SK-N-SH (cell line): ENCODE measurements around the gene INPP5A. TPM values are rescaled to one million over a fixed set of nuclear protein-coding genes. Genes with fewer than 3 reads are reported as not detected.
"Not testable (repeated sequence)": the region's sequence is repeated elsewhere in the genome, so short reads cannot be mapped to it uniquely, and the experiment has no call there.

Source experiments
- CTCF ChIA-PET: fragments of 300-600, 350-600 bp; formaldehyde crosslinking; extraction: SDS; loops from one replicate; lab custom pipeline; 2021; lab: Yijun Ruan, JAX
- POLR2A ChIA-PET: fragments of 350-600 bp; sonication (Branson Sonifier 250); formaldehyde crosslinking; extraction: SDS; loops from one replicate; lab custom pipeline; 2020; ENCODE audit warnings: antibody characterized with exemption, inconsistent platforms; lab: Yijun Ruan, JAX
- DNase-seq: peaks from one replicate; pipeline ENCODE4 v3.0.0; 2012
- H2AFZ ChIP-seq: fragments of 200-600 bp; sonication (generic); 2 replicates; pipeline ENCODE4 v1.8.1; 2016; ENCODE audit warnings: antibody characterized with exemption, mild to moderate bottlenecking, low read depth
- H3F3A ChIP-seq: fragments of 200-600 bp; sonication (generic); replicated peaks from 2 replicates; pipeline ENCODE3; 2016; ENCODE audit warnings: antibody characterized with exemption, mild to moderate bottlenecking; ENCODE audit not compliant: insufficient read depth
- H3K27ac ChIP-seq, 2 experiments: fragments of 200-500 bp in 1 of 2; fragments of 200-600 bp in 1 of 2; sonication (Bioruptor generic) in 1 of 2; sonication (generic), shearing (Covaris generic) in 1 of 2; 2 replicates each; pipeline versions ENCODE4 v1.5.1 to v1.6.1; 2014 to 2016; ENCODE audit warnings: low read depth in 2 of 2, inconsistent platforms in 1 of 2, low read length in 1 of 2, mild to moderate bottlenecking in 1 of 2, mixed read lengths in 1 of 2
- H3K27me3 ChIP-seq: fragments of 200-600 bp; sonication (generic), shearing (Covaris generic); 2 replicates; pipeline ENCODE4 v1.6.1; 2016; ENCODE audit warnings: mixed run types; ENCODE audit not compliant: insufficient read depth
- H3K36me3 ChIP-seq, 2 experiments: fragments of 200-500 bp in 1 of 2; fragments of 200-600 bp in 1 of 2; sonication (Bioruptor generic) in 1 of 2; sonication (generic) in 1 of 2; replicated peaks in 1 of 2; 2 replicates each; pipeline versions ENCODE3 to v1.5.1; 2014 to 2016; ENCODE audit warnings: low read length in 1 of 2, mild to moderate bottlenecking in 1 of 2; ENCODE audit not compliant: insufficient read depth in 2 of 2, control insufficient read depth in 1 of 2
- H3K4me1 ChIP-seq, 2 experiments: fragments of 200-500 bp in 1 of 2; fragments of 200-600 bp in 1 of 2; sonication (Bioruptor generic) in 1 of 2; sonication (generic), shearing (Covaris generic) in 1 of 2; 2 replicates each; pipeline versions ENCODE4 v1.5.1 to v1.6.1; 2014 to 2016; ENCODE audit warnings: low read depth in 1 of 2, low read length in 1 of 2, mixed run types in 1 of 2; ENCODE audit not compliant: insufficient read depth in 2 of 2, control insufficient read depth in 1 of 2
- H3K4me2 ChIP-seq: fragments of 200-600 bp; sonication (generic), shearing (Covaris generic); 2 replicates; pipeline ENCODE4 v1.6.1; 2017; ENCODE audit warnings: mixed run types
- H3K4me3 ChIP-seq, 2 experiments: fragments of 200-500 bp in 1 of 2; fragments of 200-600 bp in 1 of 2; sonication (Bioruptor generic) in 1 of 2; sonication (generic), shearing (Covaris generic) in 1 of 2; 2 replicates each; pipeline versions ENCODE4 v1.5.1 to v1.8.1; 2014 to 2016; ENCODE audit warnings: low read depth in 2 of 2, inconsistent platforms in 1 of 2, low read length in 1 of 2, mild to moderate bottlenecking in 1 of 2, mixed read lengths in 1 of 2, moderate library complexity in 1 of 2
- H3K79me2 ChIP-seq: fragments of 200-600 bp; sonication (generic); 2 replicates; pipeline ENCODE4 v1.8.1; 2017; ENCODE audit warnings: mild to moderate bottlenecking; ENCODE audit not compliant: insufficient read depth
- H3K9ac ChIP-seq: fragments of 200-600 bp; sonication (generic); 2 replicates; pipeline ENCODE4 v1.6.1; 2017; ENCODE audit warnings: mixed run types
- H3K9me2 ChIP-seq: fragments of 200-600 bp; sonication (generic); 2 replicates; pipeline ENCODE4 v1.6.1; 2017; ENCODE audit warnings: mixed run types
- H3K9me3 ChIP-seq: fragments of 200-600 bp; sonication (generic); 2 replicates; pipeline ENCODE4 v1.6.1; 2017; ENCODE audit warnings: mixed run types, mild to moderate bottlenecking, moderate library complexity
- H4K20me1 ChIP-seq: fragments of 200-600 bp; sonication (generic); 2 replicates; pipeline ENCODE4 v1.6.1; 2017; ENCODE audit warnings: mild to moderate bottlenecking, mixed run types; ENCODE audit not compliant: insufficient read depth
- ELF1 ChIP-seq: IDR thresholded peaks from 2 replicates; pipeline ENCODE4 v1.4.0; 2012
- EZH2phosphoT487 ChIP-seq: fragments of 200-600 bp; sonication (generic); IDR thresholded peaks from 2 replicates; pipeline ENCODE4 v1.6.1; 2017; ENCODE audit warnings: low read depth, mixed run types, mild to moderate bottlenecking, antibody characterized with exemption, moderate library complexity, borderline replicate concordance
- MXI1 ChIP-seq: IDR thresholded peaks from 2 replicates; pipeline ENCODE4 v1.6.1; 2012; ENCODE audit warnings: mild to moderate bottlenecking, low read depth, low read length, improper control_type of control experiment
- POLR2AphosphoS5 ChIP-seq: IDR thresholded peaks from 2 replicates; pipeline ENCODE4 v1.6.1; 2012; ENCODE audit warnings: low read depth, low read length
- RFX5 ChIP-seq: IDR thresholded peaks from 2 replicates; pipeline ENCODE4 v1.6.1; 2012; ENCODE audit warnings: mild to moderate bottlenecking, improper control_type of control experiment, low read length
- SMC3 ChIP-seq: IDR thresholded peaks from 2 replicates; pipeline ENCODE4 v1.6.1; 2012; ENCODE audit warnings: low read depth, low read length, improper control_type of control experiment
- YY1 ChIP-seq: IDR thresholded peaks from 2 replicates; pipeline ENCODE4 v1.4.0; 2012; ENCODE audit warnings: low read depth, mild to moderate bottlenecking
- WGBS: methylation state at CpG from one replicate; pipeline ENCODE4 v1.1.6; 2017; ENCODE audit warnings: low lambda C conversion rate; 5-methylcytosine and 5-hydroxymethylcytosine counted together
- polyA plus RNA-seq, 3 experiments: library from polyadenylated mRNA; depleted of rRNA; stranded (reverse); fragments of >200 nt; gene quantifications; 2 replicates each; pipeline ENCODE4 v1.2.3, GENCODE V29; 2012
- TF ChIP-seq, protein P1 (sequence below): fragments of 150-350 bp; IDR thresholded peaks from 2 replicates; pipeline ENCODE4 v1.6.1; 2017; ENCODE audit warnings: antibody characterized with exemption, low read length, low read depth, borderline replicate concordance

The INPP5A gene
- polyA plus RNA-seq, 1 of the 3 experiments (the other 2 are of a cell fraction), result 12.0 TPM

DNA sequence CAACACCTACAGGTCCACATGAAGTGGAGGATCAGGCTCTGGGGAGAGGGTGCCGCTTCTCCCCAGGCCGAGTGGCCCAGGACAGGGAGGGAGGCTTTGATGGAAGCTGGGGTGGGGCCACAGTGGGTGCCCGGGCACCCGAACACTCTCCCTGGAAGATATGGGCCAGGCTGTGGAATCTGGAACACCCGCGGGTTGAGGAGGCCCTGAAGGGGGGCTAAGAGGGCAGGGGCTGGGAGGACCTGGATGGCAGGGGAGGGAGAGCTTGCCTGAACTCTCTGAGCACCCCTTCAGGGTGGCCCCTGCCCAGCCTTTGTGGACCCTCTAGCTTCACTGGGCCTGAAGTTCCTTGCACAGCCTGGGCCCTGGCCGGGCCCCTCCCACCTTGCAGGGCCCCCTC is 252.9 kb downstream of the INPP5A start:
- CTCF ChIA-PET, result interaction anchor here (0.7 to 4.0 kb wide), 6 partner anchors 15 to 142 kb away, joined by 3 to 28 read pairs (median 3); no protein-coding TSS in a partner anchor
- WGBS, result 0% methylated on average over 5 of the region's 7 CpGs
- H3K27ac ChIP-seq, result no peak overlapping the region

DNA sequence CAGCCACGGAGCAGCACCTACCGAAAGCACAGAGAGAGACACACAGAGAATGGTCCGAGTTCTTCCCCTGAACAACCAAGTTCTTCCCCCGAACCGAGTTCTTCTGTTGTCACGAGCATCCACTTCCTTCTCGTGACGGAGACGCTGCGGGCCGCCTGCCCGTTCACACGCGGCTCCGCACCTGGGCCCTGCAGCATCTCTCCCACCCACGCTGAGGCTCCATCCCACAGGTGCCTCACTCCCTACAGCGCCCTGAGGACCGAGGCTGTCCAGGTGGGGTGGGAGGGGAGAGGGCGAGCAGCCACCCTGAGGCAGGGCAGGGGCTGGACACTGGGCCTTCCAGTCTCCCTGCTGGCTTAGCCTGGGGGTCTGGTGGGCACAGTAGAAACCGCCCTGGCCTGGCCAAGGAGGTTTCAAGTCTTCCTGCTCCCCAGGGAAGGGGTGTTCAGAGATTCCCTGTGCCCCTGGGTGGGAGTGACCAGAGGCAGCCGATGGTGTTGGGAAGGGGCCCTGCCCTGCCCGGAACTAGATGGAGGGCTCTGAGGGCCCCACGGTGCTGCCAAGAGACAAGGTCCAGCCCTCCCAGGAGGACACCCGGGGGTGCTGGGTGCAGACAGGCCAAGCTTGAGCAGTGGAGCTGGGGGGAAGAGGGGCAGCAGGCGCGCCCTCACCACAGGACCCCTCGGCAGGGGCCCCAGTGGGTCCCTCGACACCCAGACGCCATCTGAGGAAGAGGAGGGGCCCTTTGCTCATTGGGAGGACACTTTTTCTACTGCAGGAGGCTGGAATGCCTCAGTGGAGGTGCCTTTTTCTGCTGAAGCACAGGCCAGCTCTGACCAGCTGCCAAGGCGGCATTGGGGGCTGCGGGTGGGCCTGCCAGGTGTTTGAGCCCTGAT is 253.6 kb downstream of the INPP5A start:
- Histone ChIP-seq H3K79me2 (no peaks in the 10 kb centered on the region), H3K9me3 (no peaks in the 10 kb centered on the region), H4K20me1 (0 out of 2 replicates have a peak, but pooled peaks cover 3% of the 10 kb centered on the region), H3K36me3 (no peaks in the 10 kb centered on the region), H3K9me2 (no peaks in the 10 kb centered on the region), H3K4me1 (peaks cover 0 to 16% of the 10 kb centered on the region in 2 experiments; a peak in 1 of 4 replicates), H3K9ac (no peak overlapping the region), H2AFZ (no peak overlapping the region), H3K4me3 (no peak overlapping the region), H3K4me2 (no peak overlapping the region), H3K27me3 (peaks cover 57% of the 10 kb centered on the region), H3K27ac (no peak overlapping the region), H3F3A (no peaks in the 10 kb centered on the region)
- ChIA-PET POLR2A (no interaction called here), CTCF (interaction anchor here (1.1 to 4.0 kb wide), 2 partner anchors 55 to 136 kb away, joined by 3 to 28 read pairs; no protein-coding TSS in a partner anchor)
- TF ChIP-seq YY1 (no peak), RFX5 (no peak), MXI1 (no peak)
- TF ChIP-seq, protein P1, sequence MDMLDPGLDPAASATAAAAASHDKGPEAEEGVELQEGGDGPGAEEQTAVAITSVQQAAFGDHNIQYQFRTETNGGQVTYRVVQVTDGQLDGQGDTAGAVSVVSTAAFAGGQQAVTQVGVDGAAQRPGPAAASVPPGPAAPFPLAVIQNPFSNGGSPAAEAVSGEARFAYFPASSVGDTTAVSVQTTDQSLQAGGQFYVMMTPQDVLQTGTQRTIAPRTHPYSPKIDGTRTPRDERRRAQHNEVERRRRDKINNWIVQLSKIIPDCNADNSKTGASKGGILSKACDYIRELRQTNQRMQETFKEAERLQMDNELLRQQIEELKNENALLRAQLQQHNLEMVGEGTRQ, result no peak
- 12% methylated on average over 23 of the region's 31 CpGs for WGBS
- no peak for DNase-seq

More for the DNA sequence above, 252.9 kb downstream of the INPP5A start:
- Histone ChIP-seq H3K9me3 (no peaks in the 10 kb centered on the region), H3K79me2 (no peaks in the 10 kb centered on the region), H3K9ac (no peak overlapping the region), H3K4me1 (peaks cover 0 to 16% of the 10 kb centered on the region in 2 experiments; a peak in 1 of 4 replicates), H3K4me3 (no peak overlapping the region), H4K20me1 (0 out of 2 replicates have a peak, but pooled peaks cover 4% of the 10 kb centered on the region), H3K9me2 (no peaks in the 10 kb centered on the region), H3K36me3 (no peaks in the 10 kb centered on the region), H3K4me2 (no peak overlapping the region), H2AFZ (no peak overlapping the region), H3K27me3 (peaks cover 58% of the 10 kb centered on the region), H3F3A (no peaks in the 10 kb centered on the region)
- POLR2A ChIA-PET, result no interaction called here
- no peak for DNase-seq
- TF ChIP-seq RFX5, result no peak
- TF ChIP-seq ELF1, result no peak
- TF ChIP-seq EZH2phosphoT487, result no peak
- TF ChIP-seq SMC3, result no peak
- no peak for TF ChIP-seq POLR2AphosphoS5

- H3K9me2 ChIP-seq, H3K4me2 ChIP-seq, H3K9ac ChIP-seq, H3K36me3 ChIP-seq, H3K27ac ChIP-seq, DNase-seq, POLR2A ChIA-PET, H3K4me3 ChIP-seq, H3K79me2 ChIP-seq, H4K20me1 ChIP-seq, H2AFZ ChIP-seq, H3F3A ChIP-seq, H3K9me3 ChIP-seq: not testable (repeated sequence)
- Histone ChIP-seq H3K4me1 (peaks cover 0 to 16% of the 10 kb centered on the region in 2 experiments; a peak in 1 of 4 replicates), H3K27me3 (peaks cover 48% of the 10 kb centered on the region)
- CTCF ChIA-PET, result interaction anchor here (2.3 to 4.5 kb wide), 2 partner anchors 11 to 137 kb away, joined by 6 to 42 read pairs; no protein-coding TSS in a partner anchor
- WGBS, result 79% methylated on average over 13 of the region's 33 CpGs
Observed at GRCh38 chr10:132792099-132792498, 254.5 kb downstream of the INPP5A start.
